ENCODE results near the gene LRRC53. TPM values are rescaled to one million over a fixed set of nuclear protein-coding genes. Genes with fewer than 3 reads are reported as not detected.

Gene LRRC53
- total RNA-seq, 1 experiment from 2014 or later = not detected

GRCh38 chr1:74457253-74457652 lies 55.2 kb downstream of the LRRC53 start:
- no peaks in the 10 kb centered on the region for H3K36me3 Mint-ChIP-seq
- no peaks in the 10 kb centered on the region for H3K4me1 Mint-ChIP-seq
- no peak for TF ChIP-seq ATF6 (CRISPR knock-in tag; IDR thresholded peaks at IDR 0.05)
- TF ChIP-seq, protein P1, sequence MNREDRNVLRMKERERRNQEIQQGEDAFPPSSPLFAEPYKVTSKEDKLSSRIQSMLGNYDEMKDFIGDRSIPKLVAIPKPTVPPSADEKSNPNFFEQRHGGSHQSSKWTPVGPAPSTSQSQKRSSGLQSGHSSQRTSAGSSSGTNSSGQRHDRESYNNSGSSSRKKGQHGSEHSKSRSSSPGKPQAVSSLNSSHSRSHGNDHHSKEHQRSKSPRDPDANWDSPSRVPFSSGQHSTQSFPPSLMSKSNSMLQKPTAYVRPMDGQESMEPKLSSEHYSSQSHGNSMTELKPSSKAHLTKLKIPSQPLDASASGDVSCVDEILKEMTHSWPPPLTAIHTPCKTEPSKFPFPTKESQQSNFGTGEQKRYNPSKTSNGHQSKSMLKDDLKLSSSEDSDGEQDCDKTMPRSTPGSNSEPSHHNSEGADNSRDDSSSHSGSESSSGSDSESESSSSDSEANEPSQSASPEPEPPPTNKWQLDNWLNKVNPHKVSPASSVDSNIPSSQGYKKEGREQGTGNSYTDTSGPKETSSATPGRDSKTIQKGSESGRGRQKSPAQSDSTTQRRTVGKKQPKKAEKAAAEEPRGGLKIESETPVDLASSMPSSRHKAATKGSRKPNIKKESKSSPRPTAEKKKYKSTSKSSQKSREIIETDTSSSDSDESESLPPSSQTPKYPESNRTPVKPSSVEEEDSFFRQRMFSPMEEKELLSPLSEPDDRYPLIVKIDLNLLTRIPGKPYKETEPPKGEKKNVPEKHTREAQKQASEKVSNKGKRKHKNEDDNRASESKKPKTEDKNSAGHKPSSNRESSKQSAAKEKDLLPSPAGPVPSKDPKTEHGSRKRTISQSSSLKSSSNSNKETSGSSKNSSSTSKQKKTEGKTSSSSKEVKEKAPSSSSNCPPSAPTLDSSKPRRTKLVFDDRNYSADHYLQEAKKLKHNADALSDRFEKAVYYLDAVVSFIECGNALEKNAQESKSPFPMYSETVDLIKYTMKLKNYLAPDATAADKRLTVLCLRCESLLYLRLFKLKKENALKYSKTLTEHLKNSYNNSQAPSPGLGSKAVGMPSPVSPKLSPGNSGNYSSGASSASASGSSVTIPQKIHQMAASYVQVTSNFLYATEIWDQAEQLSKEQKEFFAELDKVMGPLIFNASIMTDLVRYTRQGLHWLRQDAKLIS (CRISPR knock-in tag; IDR thresholded peaks at IDR 0.05; ENCODE audit: borderline replicate concordance) = no peak
- TF ChIP-seq ZNF263 (CRISPR knock-in tag; IDR thresholded peaks at IDR 0.05; ENCODE audit: low read depth) = no peak
- no peak for TF ChIP-seq OVOL2 (CRISPR knock-in tag; IDR thresholded peaks at IDR 0.05; ENCODE audit: borderline replicate concordance)
- H3K27me3 Mint-ChIP-seq (ENCODE audit: low read depth) = no peaks in the 10 kb centered on the region
- POLR2A ChIA-PET = no interaction called here
- H3K27ac Mint-ChIP-seq = no peak overlapping the region
- ATAC-seq = no peak
- no peak overlapping the region for H3K4me3 Mint-ChIP-seq
- DNase-seq (ENCODE audit: low spot score) = no peak
- CTCF ChIA-PET = interaction anchor here (1.0 kb wide), 1 partner anchor 11 kb away, joined by 4 read pairs; no protein-coding TSS in a partner anchor
- no peaks in the 10 kb centered on the region for H3K9me3 Mint-ChIP-seq

DNA sequence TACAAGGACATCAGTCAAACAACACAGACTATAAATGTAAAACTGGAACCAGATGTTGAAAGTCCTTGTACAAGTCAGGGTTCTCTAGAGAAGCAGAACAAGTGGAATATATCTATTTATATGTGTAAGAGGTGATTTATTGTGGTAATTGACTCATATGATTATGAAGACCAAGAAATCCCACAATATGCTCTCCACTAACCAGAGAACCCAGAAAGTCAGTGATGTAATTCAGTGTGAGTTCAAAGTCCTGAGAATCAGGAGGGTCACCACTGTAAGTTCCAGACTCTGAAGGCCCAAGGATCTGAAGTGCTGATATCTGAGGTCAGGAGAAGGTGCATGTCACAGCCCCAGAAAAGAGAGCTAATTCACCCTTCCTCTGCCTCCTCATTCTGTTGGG lies 57.0 kb downstream of the LRRC53 start:
- H3K27ac Mint-ChIP-seq = no peak overlapping the region
- no peaks in the 10 kb centered on the region for H3K4me1 Mint-ChIP-seq
- no peaks in the 10 kb centered on the region for H3K36me3 Mint-ChIP-seq
- DNase-seq (ENCODE audit: low spot score) (no peak), ATAC-seq (no peak)
- no peak for TF ChIP-seq SMAD4 (CRISPR knock-in tag; IDR thresholded peaks at IDR 0.05)
- TF ChIP-seq SMAD3 (CRISPR knock-in tag; IDR thresholded peaks at IDR 0.05; ENCODE audit: borderline replicate concordance) = no peak
- TF ChIP-seq GTF2I (CRISPR knock-in tag; conservative IDR thresholded peaks at IDR 0.05) = no peak
- no peak for TF ChIP-seq STAT6 (CRISPR knock-in tag; conservative IDR thresholded peaks at IDR 0.05; ENCODE audit: low read depth)
- TF ChIP-seq AR (CRISPR knock-in tag; IDR thresholded peaks at IDR 0.05) = no peak
- TF ChIP-seq USF1 (CRISPR knock-in tag; IDR thresholded peaks at IDR 0.05) = no peak
- TF ChIP-seq ATF2 (CRISPR knock-in tag; IDR thresholded peaks at IDR 0.05; ENCODE audit: borderline replicate concordance, low read depth) = no peak
- TF ChIP-seq GRHL2 (CRISPR knock-in tag; IDR thresholded peaks at IDR 0.05; ENCODE audit: insufficient replicate concordance, severe bottlenecking) = no peak
- TF ChIP-seq IRF2 (CRISPR knock-in tag; IDR thresholded peaks at IDR 0.05; ENCODE audit: borderline replicate concordance, low read depth) = no peak
- no peak for TF ChIP-seq CREB1 (CRISPR knock-in tag; IDR thresholded peaks at IDR 0.05)
- TF ChIP-seq, protein P2, sequence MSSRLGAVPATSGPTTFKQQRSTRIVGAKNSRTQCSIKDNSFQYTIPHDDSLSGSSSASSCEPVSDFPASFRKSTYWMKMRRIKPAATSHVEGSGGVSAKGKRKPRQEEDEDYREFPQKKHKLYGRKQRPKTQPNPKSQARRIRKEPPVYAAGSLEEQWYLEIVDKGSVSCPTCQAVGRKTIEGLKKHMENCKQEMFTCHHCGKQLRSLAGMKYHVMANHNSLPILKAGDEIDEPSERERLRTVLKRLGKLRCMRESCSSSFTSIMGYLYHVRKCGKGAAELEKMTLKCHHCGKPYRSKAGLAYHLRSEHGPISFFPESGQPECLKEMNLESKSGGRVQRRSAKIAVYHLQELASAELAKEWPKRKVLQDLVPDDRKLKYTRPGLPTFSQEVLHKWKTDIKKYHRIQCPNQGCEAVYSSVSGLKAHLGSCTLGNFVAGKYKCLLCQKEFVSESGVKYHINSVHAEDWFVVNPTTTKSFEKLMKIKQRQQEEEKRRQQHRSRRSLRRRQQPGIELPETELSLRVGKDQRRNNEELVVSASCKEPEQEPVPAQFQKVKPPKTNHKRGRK (CRISPR knock-in tag; IDR thresholded peaks at IDR 0.05; ENCODE audit: borderline replicate concordance) = no peak
- TF ChIP-seq HMGA2 (CRISPR knock-in tag; IDR thresholded peaks at IDR 0.05) = no peak
- POLR2A ChIA-PET = no interaction called here
- CTCF ChIA-PET = no interaction called here
- peaks cover 7% of the 10 kb centered on the region for H3K9me3 Mint-ChIP-seq
- H3K4me3 Mint-ChIP-seq = no peak overlapping the region
- H3K27me3 Mint-ChIP-seq (ENCODE audit: low read depth) = no peaks in the 10 kb centered on the region

Data from WTC11 (cell line).